Psoas muscle (tissue), 8 donors: ENCODE data around the gene CNOT6L. TPM values are rescaled to one million over a fixed set of nuclear protein-coding genes. Genes with fewer than 3 reads are reported as not detected.

Experiments
- ATAC-seq, 4 donors: fragments of 200-7000 bp; cut with Tn5 transposase; one replicate each; pipeline ENCODE4 v1.9.1; 2020; ENCODE audit warnings: moderate library complexity in 3 of 4, mild to moderate bottlenecking in 2 of 4
- DNase-seq, 2 donors: peaks; one replicate each; pipeline ENCODE4 v3.0.0-alpha.2; 2020
- H3K27ac ChIP-seq: fragments of 200-600 bp; one replicate; pipeline ENCODE4 v1.8.0; 2022
- H3K27me3 ChIP-seq, 3 donors: fragments of 200-600 bp in 1 of 3; one replicate each; pipeline versions ENCODE4 v1.6.1 to v1.8.0; 2013 to 2022; ENCODE audit warnings: low read length in 2 of 3, mild to moderate bottlenecking in 2 of 3, moderate library complexity in 1 of 3; ENCODE audit not compliant: insufficient read depth in 3 of 3
- H3K36me3 ChIP-seq, 2 donors: fragments of 200-600 bp in 1 of 2; one replicate each; pipeline versions ENCODE4 v1.6.1 to v1.8.0; 2013 to 2022; ENCODE audit warnings: low read depth in 1 of 2, mild to moderate bottlenecking in 1 of 2, moderate library complexity in 1 of 2; ENCODE audit not compliant: insufficient read depth in 1 of 2
- H3K4me1 ChIP-seq: fragments of 200-600 bp; one replicate; pipeline ENCODE4 v1.8.0; 2022
- H3K4me3 ChIP-seq: fragments of 200-600 bp; one replicate; pipeline ENCODE4 v1.8.0; 2022; ENCODE audit warnings: mild to moderate bottlenecking
- H3K9me3 ChIP-seq: fragments of 200-600 bp; one replicate; pipeline ENCODE4 v1.8.0; 2022
- WGBS, 3 donors: extraction: QIAGEN DNeasy Blood & Tissue Kit; methylation state at CpG; one replicate each; pipeline versions ENCODE4 v1.1.6 to v1.1.7; 2013; 5-methylcytosine and 5-hydroxymethylcytosine counted together
- intact Hi-C, 2 donors: fragments of 100-400 bp; cut with DNase I; formaldehyde crosslinking; loops; one replicate each; pipeline versions ENCODE4 v1.11.0 to v1.14.2; 2022
- polyA plus RNA-seq, 3 donors: library from polyadenylated mRNA; stranded (reverse); fragments of 200-250 nt; gene quantifications; one replicate each; pipeline ENCODE4 v1.2.3, GENCODE V29; 2013
- total RNA-seq, 4 donors: library from RNA; stranded (reverse); fragmentation: NEBNext Ultra II Directional in 2 of 4; extraction: Animal tissue kit (Norgen Biotek cat#: 25700) in 2 of 4; gene quantifications; one replicate each; pipeline versions ENCODE4 v1.2.1 to v1.2.4, GENCODE V29; 2021 to 2023
- TF ChIP-seq, protein P1 (sequence below): fragments of 200-600 bp; IDR thresholded peaks from one replicate; pipeline ENCODE4 v1.8.0; 2022; ENCODE audit warnings: antibody characterized with exemption
- donor health status: healthy with polysubstance abuse.
- donor health status: DM: no; HTN: no; CAD: no; lungs with moderate emphysema.
- donor health status: Bipolar disorder and iron deficiency.
- donor health status: healthy.
- donor health status: DM: yes; HTN: yes; CAD: no.
- donor health status: DM: no; HTN: no; CAD: no.
- donor health status: DM: no; HTN: no; CAD: no.
- donor health status: DM: yes; HTN: yes; CAD: no.

CNOT6L gene
- total and polyA plus RNA-seq, 7 donors: 2.6 to 23.3 (median 18.0) TPM

DNA sequence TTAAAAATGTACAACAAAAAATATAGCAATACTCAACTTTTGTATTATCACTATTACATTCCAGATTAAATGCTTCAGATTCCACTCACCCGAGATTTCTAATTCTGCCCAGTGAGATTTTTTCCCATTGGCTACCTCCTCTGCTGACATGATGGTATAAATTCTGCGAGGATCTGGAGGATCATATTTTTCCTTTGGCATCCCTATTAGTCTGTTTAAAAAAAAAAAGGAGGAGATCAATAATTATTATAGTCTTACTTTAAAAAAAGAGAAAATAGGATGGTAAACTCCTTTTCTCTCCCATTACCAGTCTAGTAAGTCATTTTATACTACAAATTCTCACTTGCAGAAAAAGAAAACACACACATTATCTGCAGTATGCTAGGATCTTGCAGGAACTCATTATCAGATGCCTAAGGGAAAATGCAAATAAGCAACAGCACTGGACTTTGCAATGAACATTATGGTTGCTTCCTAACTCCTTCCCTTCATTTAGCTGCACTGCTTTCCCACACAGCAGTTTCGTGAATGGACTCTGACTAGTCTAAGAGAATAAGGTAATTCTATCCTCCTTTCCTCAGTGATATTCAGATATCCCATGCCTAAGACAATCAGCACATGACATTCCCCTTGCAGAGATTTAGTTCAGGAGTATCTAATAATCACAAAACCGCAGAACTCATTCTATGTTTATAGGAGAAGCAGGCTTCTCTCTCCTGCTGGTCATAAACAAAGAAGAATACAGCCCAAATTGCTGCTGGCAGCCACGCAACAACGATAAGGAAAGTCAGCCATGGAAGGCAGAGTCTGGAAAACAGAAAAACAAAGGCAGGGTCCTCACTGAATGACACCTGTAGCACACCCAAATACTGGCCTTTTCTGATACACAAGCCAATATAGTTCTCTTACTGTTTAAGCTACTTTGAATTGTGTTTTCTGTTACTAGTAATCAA is 42.7 kb downstream of the CNOT6L start:
- 50 to 67% (median 51%) methylated on average over 6 of the region's 6 CpGs for WGBS, 3 donors
- peak in 3 of 4 donors; percentile 20 to 71 (median 61) for ATAC-seq
- Histone ChIP-seq H3K4me1 (peaks cover 23% of the 10 kb centered on the region), H3K9me3 (no peaks in the 10 kb centered on the region), H3K27me3 (no peaks in the 10 kb centered on the region), H3K36me3 (peaks cover 0 to 34% of the 10 kb centered on the region in 2 donors), H3K4me3 (peak overlapping the region; percentile 31), H3K27ac (peak overlapping the region; percentile 65)
- intact Hi-C loops: loop anchor here in 1 of 2 donors (5.0 kb wide), 1 partner anchor 46 kb away; no protein-coding TSS in a partner anchor
- no peak for DNase-seq
- TF ChIP-seq, protein P1, sequence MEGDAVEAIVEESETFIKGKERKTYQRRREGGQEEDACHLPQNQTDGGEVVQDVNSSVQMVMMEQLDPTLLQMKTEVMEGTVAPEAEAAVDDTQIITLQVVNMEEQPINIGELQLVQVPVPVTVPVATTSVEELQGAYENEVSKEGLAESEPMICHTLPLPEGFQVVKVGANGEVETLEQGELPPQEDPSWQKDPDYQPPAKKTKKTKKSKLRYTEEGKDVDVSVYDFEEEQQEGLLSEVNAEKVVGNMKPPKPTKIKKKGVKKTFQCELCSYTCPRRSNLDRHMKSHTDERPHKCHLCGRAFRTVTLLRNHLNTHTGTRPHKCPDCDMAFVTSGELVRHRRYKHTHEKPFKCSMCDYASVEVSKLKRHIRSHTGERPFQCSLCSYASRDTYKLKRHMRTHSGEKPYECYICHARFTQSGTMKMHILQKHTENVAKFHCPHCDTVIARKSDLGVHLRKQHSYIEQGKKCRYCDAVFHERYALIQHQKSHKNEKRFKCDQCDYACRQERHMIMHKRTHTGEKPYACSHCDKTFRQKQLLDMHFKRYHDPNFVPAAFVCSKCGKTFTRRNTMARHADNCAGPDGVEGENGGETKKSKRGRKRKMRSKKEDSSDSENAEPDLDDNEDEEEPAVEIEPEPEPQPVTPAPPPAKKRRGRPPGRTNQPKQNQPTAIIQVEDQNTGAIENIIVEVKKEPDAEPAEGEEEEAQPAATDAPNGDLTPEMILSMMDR: no peak

DNA sequence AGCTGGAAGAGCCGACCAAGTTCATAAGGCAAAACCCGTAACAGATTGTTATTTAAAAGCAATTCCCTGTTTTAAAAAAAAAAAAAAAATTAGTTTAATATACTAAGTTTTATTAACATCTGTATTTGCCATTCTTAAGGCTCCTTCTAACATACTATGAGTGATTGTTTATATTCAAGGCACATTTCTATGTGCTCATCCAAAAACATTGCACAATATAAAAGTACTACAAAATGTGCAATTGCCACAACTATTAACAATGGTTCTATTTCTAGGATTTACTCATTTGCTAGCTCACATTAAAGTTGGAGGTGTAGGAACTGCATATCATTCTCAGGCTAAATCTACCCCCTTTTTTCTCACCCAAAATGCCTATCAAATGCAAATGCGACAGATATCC is 46.1 kb downstream of the CNOT6L start:
- Histone ChIP-seq H3K36me3 (peaks cover 0 to 47% of the 10 kb centered on the region in 2 donors), H3K27ac (no peak overlapping the region)
- TF ChIP-seq, protein P1: no peak

DNA sequence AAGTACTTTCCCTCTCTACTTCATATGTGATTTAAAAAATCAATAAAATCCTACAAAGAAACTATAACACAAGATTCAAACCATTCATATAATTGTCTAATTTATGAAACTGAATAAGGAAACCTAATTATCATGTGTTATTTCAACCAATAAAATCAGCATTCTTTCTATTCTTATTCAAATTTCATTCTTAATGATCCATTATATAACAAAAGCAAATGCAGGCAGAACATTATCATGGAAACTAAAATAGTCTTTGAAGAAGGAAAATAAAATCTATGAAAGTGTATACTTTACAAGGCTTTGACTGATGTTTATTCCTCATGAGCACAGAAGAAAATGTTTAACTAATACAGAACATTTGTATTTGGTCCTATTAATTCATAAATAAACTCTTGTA is 47.6 kb downstream of the CNOT6L start:
- H3K4me3 ChIP-seq: no peak overlapping the region
- no peaks in the 10 kb centered on the region for H3K27me3 ChIP-seq
- intact Hi-C loops: no loop called here
- TF ChIP-seq, protein P1: no peak
- peaks cover 0 to 47% of the 10 kb centered on the region in 2 donors for H3K36me3 ChIP-seq
- no peaks in the 10 kb centered on the region for H3K9me3 ChIP-seq
- peaks cover 7% of the 10 kb centered on the region for H3K4me1 ChIP-seq
- H3K27ac ChIP-seq: no peak overlapping the region
- ATAC-seq (no peak), DNase-seq (no peak)

More for the DNA sequence above, 46.1 kb downstream of the CNOT6L start:
- Histone ChIP-seq H3K27me3 (no peaks in the 10 kb centered on the region), H3K9me3 (no peaks in the 10 kb centered on the region), H3K4me1 (peaks cover 22% of the 10 kb centered on the region), H3K4me3 (no peak overlapping the region)
- WGBS, 3 donors: 98 to 99% (median 98%) methylated on average over 3 of the region's 3 CpGs
- DNase-seq: no peak
- ATAC-seq: no peak
- intact Hi-C loops: no loop called here

DNA sequence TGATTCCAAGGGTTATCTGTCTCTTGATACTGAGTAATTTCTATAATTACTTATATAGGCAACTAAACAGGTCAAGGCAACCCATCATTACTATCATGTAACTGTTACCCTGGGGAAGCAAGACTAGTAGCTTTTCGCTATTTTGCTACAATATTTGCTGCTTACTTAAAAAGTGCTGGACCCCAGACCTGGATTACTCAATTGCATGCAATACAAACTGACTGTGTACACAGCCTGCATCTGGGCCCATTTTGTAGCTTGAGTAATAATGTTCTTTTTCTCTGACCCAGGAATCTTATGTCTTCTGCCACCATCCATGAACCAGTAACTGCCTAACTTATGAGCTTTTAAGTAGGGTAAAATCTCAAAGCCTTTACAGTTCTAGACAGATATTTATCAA is 53.4 kb downstream of the CNOT6L start:
- H3K27me3 ChIP-seq: no peaks in the 10 kb centered on the region
- peaks cover 17% of the 10 kb centered on the region for H3K9me3 ChIP-seq
- no peak overlapping the region for H3K4me3 ChIP-seq
- H3K4me1 ChIP-seq: no peaks in the 10 kb centered on the region
- H3K27ac ChIP-seq: no peak overlapping the region
- TF ChIP-seq, protein P1: no peak
- 98 to 100% (median 98%) methylated on average over 1 of the region's 1 CpG for WGBS, 3 donors
- peaks cover 0 to 6% of the 10 kb centered on the region in 2 donors for H3K36me3 ChIP-seq
- ATAC-seq (no peak), DNase-seq (no peak)
- intact Hi-C loops: no loop called here
